Sigmoid colon (tissue), 4 donors: ENCODE results near the gene ABLIM1.

Source experiments
- CTCF ChIP-seq, 4 experiments: fragments of 450-650 bp in 3 of 4; fragments of 200-600 bp in 1 of 4; IDR thresholded peaks; one replicate each; pipeline ENCODE4 v1.5.1; 2016 to 2019; ENCODE audit warnings: antibody characterized with exemption in 4 of 4, mild to moderate bottlenecking in 3 of 4, moderate library complexity in 2 of 4
- EP300 ChIP-seq, 4 donors: sonication (generic); formaldehyde crosslinking; IDR thresholded peaks; one replicate each; pipeline ENCODE4 v1.6.1; 2017; ENCODE audit warnings: antibody characterized with exemption in 4 of 4
- POLR2A ChIP-seq, 2 donors: fragments of 450-650 bp; IDR thresholded peaks; one replicate each; pipeline ENCODE4 v1.6.1; 2016; ENCODE audit warnings: antibody characterized with exemption in 2 of 2, mild to moderate bottlenecking in 2 of 2, moderate library complexity in 2 of 2
- POLR2AphosphoS5 ChIP-seq, 4 donors: sonication (generic); formaldehyde crosslinking; IDR thresholded peaks; one replicate each; pipeline ENCODE4 v1.6.1; 2017; ENCODE audit warnings: antibody characterized with exemption in 4 of 4

- TF ChIP-seq POLR2A (IDR thresholded peaks at IDR 0.05): no peak
- no peak for TF ChIP-seq CTCF (IDR thresholded peaks at IDR 0.05)
- TF ChIP-seq EP300 (IDR thresholded peaks at IDR 0.05): no peak
- TF ChIP-seq POLR2AphosphoS5 (IDR thresholded peaks at IDR 0.05): no peak
Observed at GRCh38 chr10:114560144-114560543, 97.9 kb downstream of the ABLIM1 start.
